H1 (cell line): ENCODE measurements around the gene SMARCC1. TPM values are rescaled to one million over a fixed set of nuclear protein-coding genes. Genes with fewer than 3 reads are reported as not detected.

Source experiments
- CTCF ChIA-PET: fragments of 300-600 bp; sonication (Branson Sonifier 250); formaldehyde crosslinking; loops from one replicate; lab custom pipeline; 2021; ENCODE audit not compliant: partially characterized antibody; lab: Charles Lee
- POLR2A ChIA-PET: fragments of 300-600 bp; sonication (Branson Sonifier 250); formaldehyde crosslinking; loops from one replicate; lab custom pipeline; 2021; ENCODE audit warnings: inconsistent platforms; ENCODE audit not compliant: partially characterized antibody; lab: Charles Lee
- DNase-seq, 2 experiments: peaks; one replicate each; pipeline versions ENCODE4 v3.0.0 to v3.0.0-alpha.2; 2010 to 2022; ENCODE audit warnings: low spot score in 2 of 2, low read depth in 1 of 2, mixed read lengths in 1 of 2
- FAIRE-seq: peaks from 2 replicates; lab custom pipeline; 2011; peaks lifted over from hg19 to GRCh38; lab: Jason Lieb, UNC
- H2AFZ ChIP-seq: 2 replicates; pipeline ENCODE4 v1.8.1; 2012; ENCODE audit warnings: low read length, inconsistent platforms
- H2AK5ac ChIP-seq: 2 replicates; pipeline ENCODE4 v1.6.1; 2013; ENCODE audit warnings: low read depth, low read length
- H2BK120ac ChIP-seq: replicated peaks from 2 replicates; pipeline ENCODE3; 2013; ENCODE audit warnings: low read depth, low read length, inconsistent platforms
- H2BK12ac ChIP-seq: 2 replicates; pipeline ENCODE4 v1.6.1; 2013; ENCODE audit warnings: low read depth, low read length
- H2BK15ac ChIP-seq: 2 replicates; pipeline ENCODE4 v1.6.1; 2013; ENCODE audit warnings: low read length
- H2BK20ac ChIP-seq: 2 replicates; pipeline ENCODE4 v1.6.1; 2013; ENCODE audit warnings: low read length
- H2BK5ac ChIP-seq: 2 replicates; pipeline ENCODE4 v1.6.1; 2013; ENCODE audit warnings: low read depth, low read length
- H3K14ac ChIP-seq: 2 replicates; pipeline ENCODE4 v1.6.1; 2013; ENCODE audit warnings: inconsistent platforms; ENCODE audit not compliant: insufficient read length
- H3K18ac ChIP-seq: 2 replicates; pipeline ENCODE4 v1.6.1; 2013; ENCODE audit warnings: low read length; ENCODE audit errors: extremely low read depth
- H3K23ac ChIP-seq: 2 replicates; pipeline ENCODE4 v1.6.1; 2013; ENCODE audit warnings: inconsistent platforms; ENCODE audit not compliant: insufficient read length
- H3K23me2 ChIP-seq: 2 replicates; pipeline ENCODE4 v1.6.1; 2013; ENCODE audit warnings: low read depth, low read length
- H3K27ac ChIP-seq: 2 replicates; pipeline ENCODE4 v1.6.1; 2011; ENCODE audit warnings: low read depth, low read length, inconsistent platforms
- H3K27me3 ChIP-seq, 4 experiments: replicated peaks in 1 of 4; 1 replicate in 1 of 4; 2 replicates in 3 of 4; pipeline versions ENCODE4 v1.6.1 to v1.8.1; 2011 to 2013; ENCODE audit warnings: low read length in 3 of 4, mild to moderate bottlenecking in 3 of 4, inconsistent platforms in 2 of 4, mixed read lengths in 2 of 4, moderate library complexity in 1 of 4; ENCODE audit not compliant: control insufficient read depth in 3 of 4, insufficient read depth in 3 of 4; ENCODE audit errors: extremely low read depth in 1 of 4
- H3K36me3 ChIP-seq, 4 experiments: 2 replicates each; pipeline versions ENCODE4 v1.6.1 to v1.8.1; 2011 to 2013; ENCODE audit warnings: mild to moderate bottlenecking in 4 of 4, low read length in 3 of 4, moderate library complexity in 2 of 4, control low read depth in 1 of 4, inconsistent platforms in 1 of 4; ENCODE audit not compliant: insufficient read depth in 4 of 4, control insufficient read depth in 2 of 4
- H3K4ac ChIP-seq: replicated peaks from 2 replicates; pipeline ENCODE3; 2013; ENCODE audit warnings: low read length, low read depth, mixed read lengths, inconsistent platforms; ENCODE audit not compliant: insufficient read length
- H3K4me1 ChIP-seq, 4 experiments: replicated peaks in 1 of 4; 1 replicate in 1 of 4; 2 replicates in 3 of 4; pipeline versions ENCODE4 v1.6.1 to v1.8.1; 2011 to 2013; ENCODE audit warnings: low read length in 3 of 4, inconsistent platforms in 2 of 4, mixed read lengths in 1 of 4; ENCODE audit not compliant: insufficient read depth in 4 of 4, control insufficient read depth in 3 of 4
- H3K4me2 ChIP-seq, 2 experiments: 2 replicates each; pipeline versions ENCODE4 v1.6.1 to v1.8.1; 2011 to 2013; ENCODE audit warnings: low read depth in 2 of 2, low read length in 2 of 2, control low read depth in 1 of 2, inconsistent platforms in 1 of 2, mild to moderate bottlenecking in 1 of 2; ENCODE audit not compliant: insufficient read depth in 1 of 2
- H3K4me3 ChIP-seq, 4 experiments: fragments of 200-600, 300-600 bp in 1 of 4; sonication (generic), shearing (Covaris generic), sonication (Bioruptor Twin) in 1 of 4; 2 replicates each; pipeline versions ENCODE4 v1.5.1 to v1.8.1; 2011 to 2016; ENCODE audit warnings: low read length in 4 of 4, low read depth in 3 of 4, control low read depth in 2 of 4, inconsistent platforms in 2 of 4, mild to moderate bottlenecking in 2 of 4, mixed read lengths in 1 of 4, moderate library complexity in 1 of 4; ENCODE audit not compliant: insufficient read depth in 2 of 4; ENCODE audit errors: extremely low read depth in 1 of 4
- H3K56ac ChIP-seq: replicated peaks from 2 replicates; pipeline ENCODE3; 2013; ENCODE audit warnings: low read depth, mild to moderate bottlenecking, mixed read lengths, low read length, inconsistent platforms; ENCODE audit not compliant: insufficient read length
- H3K79me1 ChIP-seq: 2 replicates; pipeline ENCODE4 v1.6.1; 2013; ENCODE audit warnings: low read depth, low read length, control low read depth
- H3K79me2 ChIP-seq, 2 experiments: 2 replicates each; pipeline versions ENCODE4 v1.6.1 to v1.8.1; 2012 to 2013; ENCODE audit warnings: low read length in 2 of 2, mild to moderate bottlenecking in 2 of 2, inconsistent platforms in 1 of 2; ENCODE audit not compliant: insufficient read depth in 2 of 2, control insufficient read depth in 1 of 2
- H3K9ac ChIP-seq, 4 experiments: replicated peaks in 1 of 4; 1 replicate in 1 of 4; 2 replicates in 3 of 4; pipeline versions ENCODE4 v1.6.1 to v1.8.1; 2011 to 2013; ENCODE audit warnings: low read depth in 3 of 4, low read length in 3 of 4, control low read depth in 2 of 4, mild to moderate bottlenecking in 2 of 4, moderate library complexity in 2 of 4, inconsistent platforms in 1 of 4; ENCODE audit errors: extremely low read depth in 1 of 4
- H3K9me3 ChIP-seq, 2 experiments: 2 replicates each; pipeline versions ENCODE4 v1.6.1 to v1.8.1; 2012 to 2013; ENCODE audit warnings: mild to moderate bottlenecking in 2 of 2, moderate library complexity in 2 of 2, control low read depth in 1 of 2, inconsistent platforms in 1 of 2, low read depth in 1 of 2, low read length in 1 of 2, mixed read lengths in 1 of 2; ENCODE audit not compliant: insufficient read depth in 2 of 2
- H4K20me1 ChIP-seq, 2 experiments: replicated peaks in 1 of 2; 2 replicates each; pipeline versions ENCODE3 to v1.8.1; 2011 to 2013; ENCODE audit warnings: inconsistent platforms in 2 of 2, low read length in 2 of 2, mild to moderate bottlenecking in 1 of 2; ENCODE audit not compliant: insufficient read depth in 2 of 2, control insufficient read depth in 1 of 2
- H4K5ac ChIP-seq: 2 replicates; pipeline ENCODE4 v1.6.1; 2013; ENCODE audit warnings: low read length, low read depth, mixed read lengths, inconsistent platforms; ENCODE audit not compliant: insufficient read length
- H4K8ac ChIP-seq: 2 replicates; pipeline ENCODE4 v1.8.0; 2013; ENCODE audit warnings: mild to moderate bottlenecking, moderate library complexity, low read length, inconsistent platforms; ENCODE audit not compliant: insufficient read depth; ENCODE audit errors: extremely low read depth
- H4K91ac ChIP-seq: replicated peaks from 2 replicates; pipeline ENCODE3; 2013; ENCODE audit warnings: low read length, mixed read lengths, inconsistent platforms; ENCODE audit not compliant: insufficient read length
- WGBS, 2 experiments: shearing (Covaris generic) in 1 of 2; methylation state at CpG; one replicate each; pipeline versions ENCODE4 v1.1.6 to v1.1.7; 2013 to 2015; ENCODE audit warnings: low lambda C conversion rate in 2 of 2, mixed read lengths in 2 of 2, inconsistent platforms in 1 of 2, low coverage in 1 of 2, missing lambda C conversion rate in 1 of 2; ENCODE audit not compliant: insufficient replicate concordance in 2 of 2, insufficient coverage in 1 of 2, insufficient read length in 1 of 2; ENCODE audit errors: extremely low coverage in 1 of 2, missing lambda C conversion rate in 1 of 2; 5-methylcytosine and 5-hydroxymethylcytosine counted together
- polyA plus RNA-seq, 7 experiments: library from polyadenylated mRNA; depleted of rRNA in 3 of 7; stranded (reverse) in 5 of 7; unstranded in 2 of 7; fragments of >200 nt in 5 of 7; fragments of 200-250 nt in 2 of 7; gene quantifications; 1 replicate in 5 of 7; 2 replicates in 1 of 7; 4 replicates in 1 of 7; pipeline versions ENCODE4 v1.2.1 to v1.2.3, GENCODE V29; 2011 to 2013; ENCODE audit warnings: missing spikeins in 2 of 7, mixed read lengths in 2 of 7
- total RNA-seq: library from RNA; stranded (reverse); fragmentation: NEBNext Ultra II Directional; extraction: Animal tissue kit (Norgen Biotek cat#: 25700); gene quantifications from 2 replicates; pipeline ENCODE4 v1.2.1, GENCODE V29; 2021

The SMARCC1 gene
- total and polyA plus RNA-seq, 2 of the 8 experiments (the other 6 are each of a cell fraction or from before 2014, with no cell fraction given): 64.1 to 335 TPM

DNA sequence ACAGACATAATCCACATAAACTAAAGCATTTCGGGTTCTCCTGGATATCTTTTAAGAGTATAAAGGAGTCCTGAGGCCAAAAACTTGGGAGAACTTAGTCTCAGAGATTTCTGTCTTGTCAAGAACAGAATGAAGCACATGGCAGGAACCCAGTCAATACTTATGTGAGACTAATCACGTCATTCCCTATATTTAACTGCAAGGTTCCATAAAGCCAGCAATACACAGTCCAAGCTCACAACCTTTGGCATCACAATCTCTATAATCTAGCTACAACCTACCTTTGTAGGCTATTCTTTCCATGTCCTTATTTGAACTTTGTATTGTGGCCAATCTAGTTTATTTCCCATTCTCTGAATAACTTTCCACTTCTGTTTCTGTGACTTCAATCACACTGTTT lies 134.1 kb downstream of the SMARCC1 start:
- no peak overlapping the region for H2AK5ac ChIP-seq
- H3K18ac ChIP-seq: no peak overlapping the region
- no peak overlapping the region for H2BK120ac ChIP-seq
- H2BK5ac ChIP-seq: no peak overlapping the region
- no peaks in the 10 kb centered on the region for H3K4me1 ChIP-seq
- no peak overlapping the region for H2BK12ac ChIP-seq
- no peak overlapping the region for H3K23ac ChIP-seq
- no peak overlapping the region for H3K9ac ChIP-seq
- no peak overlapping the region for H3K4me2 ChIP-seq
- peaks cover 0 to under 1% (median 0%) of the 10 kb centered on the region in 4 experiments; a peak in 1 of 7 replicates for H3K27me3 ChIP-seq
- H2BK20ac ChIP-seq: no peak overlapping the region
- H4K8ac ChIP-seq: no peak overlapping the region
- no peak overlapping the region for H4K5ac ChIP-seq
- H3K9me3 ChIP-seq: no peaks in the 10 kb centered on the region
- no peak overlapping the region for H4K91ac ChIP-seq
- FAIRE-seq (no peak), DNase-seq (no peak)
- H3K23me2 ChIP-seq: no peaks in the 10 kb centered on the region
- H3K79me2 ChIP-seq: peaks cover 0 to 56% of the 10 kb centered on the region in 2 experiments; a peak in 2 of 4 replicates
- no peak overlapping the region for H3K4me3 ChIP-seq
- no peak overlapping the region for H3K14ac ChIP-seq
- H3K79me1 ChIP-seq: peaks cover 5% of the 10 kb centered on the region; the same call in 1 of the 2 replicates
- H3K4ac ChIP-seq: no peak overlapping the region
- no peak overlapping the region for H2BK15ac ChIP-seq
- no peak overlapping the region for H3K27ac ChIP-seq
- CTCF ChIA-PET: interaction anchor here (1.3 kb wide), 1 partner anchor 23 kb away, joined by 5 read pairs; no protein-coding TSS in a partner anchor
- H4K20me1 ChIP-seq: peaks cover 0 to 3% of the 10 kb centered on the region in 2 experiments
- no peak overlapping the region for H3K56ac ChIP-seq
- no peak overlapping the region for H2AFZ ChIP-seq
- POLR2A ChIA-PET: interaction anchor here (0.6 to 1.5 kb wide), 2 partner anchors 9 to 27 kb away, joined by 3 to 4 read pairs; no protein-coding TSS in a partner anchor
- 96% methylated on average over 2 of the region's 2 CpGs; no CpG with 5 or more reads in 1 of the 2 experiments for whole genome bisulfite sequencing, 2 experiments
- peaks cover 6 to 54% (median 16%) of the 10 kb centered on the region in 4 experiments; a peak in 7 of 8 replicates for H3K36me3 ChIP-seq
